ENCODE results near the gene BEGAIN.

BEGAIN gene

GRCh38 chr14:100500128-100500527 is 87.1 kb downstream of the BEGAIN start:
- no peak for DNase-seq (ENCODE audit: low read depth)
- no peak overlapping the region for H3K4me3 ChIP-seq (ENCODE audit: low read depth, low read length)

- no peak for DNase-seq (ENCODE audit: low read depth)
- no peak overlapping the region for H3K4me3 ChIP-seq (ENCODE audit: low read depth, low read length)
These were observed 89.1 kb downstream of the BEGAIN start for GRCh38 chr14:100498068-100498467.

- no peak overlapping the region for H3K4me3 ChIP-seq (ENCODE audit: low read depth, low read length)
- DNase-seq (ENCODE audit: low read depth) = no peak
These were observed 91.3 kb downstream of the BEGAIN start for GRCh38 chr14:100495917-100496316.

- no peak for DNase-seq (ENCODE audit: low read depth)
- no peak overlapping the region for H3K4me3 ChIP-seq (ENCODE audit: low read depth, low read length)
These were observed 92.6 kb downstream of the BEGAIN start for GRCh38 chr14:100494645-100495044.

- no peak for DNase-seq (ENCODE audit: low read depth)
- no peak overlapping the region for H3K4me3 ChIP-seq (ENCODE audit: low read depth, low read length)
These were observed 97.0 kb downstream of the BEGAIN start for GRCh38 chr14:100490252-100490651.

- DNase-seq (ENCODE audit: low read depth) = no peak
- no peak overlapping the region for H3K4me3 ChIP-seq (ENCODE audit: low read depth, low read length)
These were observed 99.2 kb downstream of the BEGAIN start for GRCh38 chr14:100488057-100488456.

- no peak overlapping the region for H3K4me3 ChIP-seq (ENCODE audit: low read depth, low read length)
- no peak for DNase-seq (ENCODE audit: low read depth)
These were observed 99.9 kb downstream of the BEGAIN start for GRCh38 chr14:100487304-100487703.

All from skeletal muscle cell (primary cell).